Measurements from ENCODE around the gene ACBD3. TPM values are rescaled to one million over a fixed set of nuclear protein-coding genes. Genes with fewer than 3 reads are reported as not detected.

The ACBD3 gene
- total RNA-seq, 1 donor from 2014 or later: 48.0 TPM

- TF ChIP-seq, protein P1, sequence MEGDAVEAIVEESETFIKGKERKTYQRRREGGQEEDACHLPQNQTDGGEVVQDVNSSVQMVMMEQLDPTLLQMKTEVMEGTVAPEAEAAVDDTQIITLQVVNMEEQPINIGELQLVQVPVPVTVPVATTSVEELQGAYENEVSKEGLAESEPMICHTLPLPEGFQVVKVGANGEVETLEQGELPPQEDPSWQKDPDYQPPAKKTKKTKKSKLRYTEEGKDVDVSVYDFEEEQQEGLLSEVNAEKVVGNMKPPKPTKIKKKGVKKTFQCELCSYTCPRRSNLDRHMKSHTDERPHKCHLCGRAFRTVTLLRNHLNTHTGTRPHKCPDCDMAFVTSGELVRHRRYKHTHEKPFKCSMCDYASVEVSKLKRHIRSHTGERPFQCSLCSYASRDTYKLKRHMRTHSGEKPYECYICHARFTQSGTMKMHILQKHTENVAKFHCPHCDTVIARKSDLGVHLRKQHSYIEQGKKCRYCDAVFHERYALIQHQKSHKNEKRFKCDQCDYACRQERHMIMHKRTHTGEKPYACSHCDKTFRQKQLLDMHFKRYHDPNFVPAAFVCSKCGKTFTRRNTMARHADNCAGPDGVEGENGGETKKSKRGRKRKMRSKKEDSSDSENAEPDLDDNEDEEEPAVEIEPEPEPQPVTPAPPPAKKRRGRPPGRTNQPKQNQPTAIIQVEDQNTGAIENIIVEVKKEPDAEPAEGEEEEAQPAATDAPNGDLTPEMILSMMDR (IDR thresholded peaks at IDR 0.05): no peak
- peaks cover 5% of the 10 kb centered on the region for H3K4me1 Mint-ChIP-seq (ENCODE audit: unreplicated experiment)
- H3K27ac Mint-ChIP-seq (ENCODE audit: unreplicated experiment): no peak within 1 kb of the TSS
- peak within 1 kb of the TSS; percentile 71 for H3K4me3 Mint-ChIP-seq (ENCODE audit: unreplicated experiment)
- H3K9me3 Mint-ChIP-seq (ENCODE audit: unreplicated experiment): no peaks in the 10 kb centered on the region
- peaks cover 3% of the 10 kb centered on the region for H3K27me3 Mint-ChIP-seq (ENCODE audit: unreplicated experiment)
- DNase-seq (ENCODE audit: extremely low spot score, unreplicated experiment): no peak
- H3K36me3 Mint-ChIP-seq (ENCODE audit: unreplicated experiment): no peaks in the 10 kb centered on the region
These were observed 36.7 kb upstream of the ACBD3 start, which contains the start of gene MIXL1 for GRCh38 chr1:226223157-226223785. Gene MIXL1 (plus strand): TSS chr1:226223664. CDS start chr1:226223682, 18 bp downstream.

DNA sequence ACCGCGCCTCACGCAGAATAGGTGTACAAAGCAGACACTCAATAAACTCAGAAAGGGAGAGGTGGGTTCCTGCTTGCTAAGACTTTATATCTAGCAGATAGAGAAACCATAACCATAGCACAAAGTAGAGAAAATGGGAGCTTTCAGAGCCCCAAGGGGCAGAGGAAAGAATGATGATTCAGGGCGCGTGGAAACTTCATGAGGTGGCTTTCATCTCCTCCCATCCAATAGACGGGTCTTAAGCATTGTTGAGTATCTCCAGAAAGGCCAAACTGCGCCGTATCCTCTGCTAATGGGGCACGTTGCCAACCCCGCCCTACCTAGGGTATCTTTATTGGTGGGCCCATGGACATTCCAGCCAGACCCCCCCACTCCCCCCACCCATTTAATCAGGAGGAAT is 36.1 kb upstream of the ACBD3 start:
- TF ChIP-seq, protein P1 (IDR thresholded peaks at IDR 0.05): no peak
- Mint-ChIP-seq H3K9me3 (ENCODE audit: unreplicated experiment) (no peaks in the 10 kb centered on the region), H3K27ac (ENCODE audit: unreplicated experiment) (no peak overlapping the region), H3K27me3 (ENCODE audit: unreplicated experiment) (peaks cover 3% of the 10 kb centered on the region), H3K36me3 (ENCODE audit: unreplicated experiment) (no peaks in the 10 kb centered on the region), H3K4me3 (ENCODE audit: unreplicated experiment) (peak overlapping the region; percentile 35), H3K4me1 (ENCODE audit: unreplicated experiment) (peaks cover 5% of the 10 kb centered on the region)
- DNase-seq (ENCODE audit: extremely low spot score, unreplicated experiment): no peak

DNA sequence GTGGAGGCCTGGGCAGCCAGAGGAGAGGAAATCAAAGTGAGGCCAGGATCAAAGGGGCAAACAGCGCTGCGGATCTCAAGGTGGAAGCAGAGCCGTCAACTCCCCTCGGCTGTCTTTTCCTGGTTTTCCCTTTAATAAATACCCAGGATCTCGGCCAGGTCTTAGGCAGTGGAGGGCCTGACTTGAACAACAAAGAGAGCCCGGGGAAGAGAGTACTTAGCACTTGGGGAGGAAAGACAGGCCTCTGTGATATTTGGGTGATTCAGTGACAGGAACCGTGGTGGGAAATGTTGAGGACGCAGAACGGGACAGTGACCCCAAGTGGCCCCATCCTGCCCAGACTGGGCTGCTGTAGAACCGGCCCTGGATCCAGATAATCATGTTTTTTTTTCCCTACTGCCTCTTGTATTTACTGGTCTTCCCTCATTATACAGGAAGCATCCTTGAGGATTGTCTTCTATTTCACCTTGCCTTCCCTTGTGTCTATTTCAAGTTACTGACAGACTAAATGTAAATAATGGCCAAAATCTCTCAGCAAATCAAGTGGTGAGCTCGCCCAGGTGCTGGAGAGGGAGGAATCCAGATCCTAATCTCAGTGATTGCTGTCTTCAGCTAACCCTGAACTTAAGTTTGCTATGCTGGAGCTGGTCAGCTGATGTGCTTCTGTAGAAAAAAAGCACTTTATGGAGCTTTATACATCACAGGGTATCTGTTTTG is 34.1 kb upstream of the ACBD3 start:
- no peaks in the 10 kb centered on the region for H3K9me3 Mint-ChIP-seq (ENCODE audit: unreplicated experiment)
- H3K4me3 Mint-ChIP-seq (ENCODE audit: unreplicated experiment): no peak overlapping the region
- peaks cover 3% of the 10 kb centered on the region for H3K27me3 Mint-ChIP-seq (ENCODE audit: unreplicated experiment)
- DNase-seq (ENCODE audit: extremely low spot score, unreplicated experiment): no peak
- H3K27ac Mint-ChIP-seq (ENCODE audit: unreplicated experiment): no peak overlapping the region
- H3K4me1 Mint-ChIP-seq (ENCODE audit: unreplicated experiment): peaks cover 5% of the 10 kb centered on the region
- TF ChIP-seq, protein P1 (IDR thresholded peaks at IDR 0.05): no peak
- H3K36me3 Mint-ChIP-seq (ENCODE audit: unreplicated experiment): no peaks in the 10 kb centered on the region

- H3K36me3 Mint-ChIP-seq (ENCODE audit: unreplicated experiment): no peaks in the 10 kb centered on the region
- H3K27me3 Mint-ChIP-seq (ENCODE audit: unreplicated experiment): no peaks in the 10 kb centered on the region
- DNase-seq (ENCODE audit: extremely low spot score, unreplicated experiment): no peak
- H3K27ac Mint-ChIP-seq (ENCODE audit: unreplicated experiment): no peak overlapping the region
- H3K4me1 Mint-ChIP-seq (ENCODE audit: unreplicated experiment): no peaks in the 10 kb centered on the region
- no peaks in the 10 kb centered on the region for H3K9me3 Mint-ChIP-seq (ENCODE audit: unreplicated experiment)
- TF ChIP-seq, protein P1 (IDR thresholded peaks at IDR 0.05): no peak
- H3K4me3 Mint-ChIP-seq (ENCODE audit: unreplicated experiment): no peak overlapping the region
These were observed 30.7 kb upstream of the ACBD3 start for GRCh38 chr1:226217273-226217672.

DNA sequence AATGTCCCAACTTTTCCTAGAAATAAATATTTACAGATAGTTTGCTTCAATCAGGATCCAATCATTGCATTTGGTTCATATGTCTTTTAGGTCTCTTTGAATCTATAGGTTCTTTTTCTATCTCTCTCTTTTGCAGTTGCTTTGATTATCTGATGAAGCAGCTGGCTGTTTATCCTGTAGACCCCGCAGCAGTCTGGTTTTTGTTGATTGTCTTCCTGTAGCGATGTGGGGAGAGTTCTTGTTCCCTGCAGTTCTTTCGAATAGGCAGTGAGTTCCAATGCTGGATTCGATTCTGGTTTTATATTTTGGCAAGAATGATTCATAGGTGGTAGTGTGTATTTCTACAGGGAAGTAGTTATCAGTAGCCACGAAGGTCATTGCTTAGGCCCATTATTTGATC is 29.5 kb upstream of the ACBD3 start:
- no peak for DNase-seq (ENCODE audit: extremely low spot score, unreplicated experiment)
- TF ChIP-seq, protein P1 (IDR thresholded peaks at IDR 0.05): no peak
- H3K36me3 Mint-ChIP-seq (ENCODE audit: unreplicated experiment): no peaks in the 10 kb centered on the region
- H3K27me3 Mint-ChIP-seq (ENCODE audit: unreplicated experiment): no peaks in the 10 kb centered on the region
- H3K27ac Mint-ChIP-seq (ENCODE audit: unreplicated experiment): no peak overlapping the region
- H3K4me1 Mint-ChIP-seq (ENCODE audit: unreplicated experiment): no peaks in the 10 kb centered on the region
- no peaks in the 10 kb centered on the region for H3K9me3 Mint-ChIP-seq (ENCODE audit: unreplicated experiment)
- no peak overlapping the region for H3K4me3 Mint-ChIP-seq (ENCODE audit: unreplicated experiment)

Data from osteocyte (in vitro differentiated cells).